ENCODE measurements around the gene ARFGAP3.

The ARFGAP3 gene

GRCh38 chr22:42883970-42884369 lies 26.9 kb upstream of the ARFGAP3 start:
- no peak for DNase-seq (ENCODE audit: low read depth)

GRCh38 chr22:42883121-42883520 lies 26.0 kb upstream of the ARFGAP3 start:
- DNase-seq (ENCODE audit: low read depth): no peak

GRCh38 chr22:42881982-42882656 lies 25.0 kb upstream of the ARFGAP3 start:
- no peak for DNase-seq (ENCODE audit: low read depth)

- no peak for DNase-seq (ENCODE audit: low read depth)
These were observed 24.2 kb upstream of the ARFGAP3 start for GRCh38 chr22:42881298-42881697.

GRCh38 chr22:42880815-42881214 lies 23.7 kb upstream of the ARFGAP3 start:
- DNase-seq (ENCODE audit: low read depth): no peak

GRCh38 chr22:42879371-42880021 lies 22.4 kb upstream of the ARFGAP3 start:
- no peak for DNase-seq (ENCODE audit: low read depth)

- DNase-seq (ENCODE audit: low read depth): no peak
These were observed 21.7 kb upstream of the ARFGAP3 start for GRCh38 chr22:42878561-42879305.

- no peak for DNase-seq (ENCODE audit: low read depth)
These were observed 20.7 kb upstream of the ARFGAP3 start for GRCh38 chr22:42877597-42878340.

GRCh38 chr22:42877158-42877557 lies 20.1 kb upstream of the ARFGAP3 start:
- DNase-seq (ENCODE audit: low read depth): no peak

- no peak for DNase-seq (ENCODE audit: low read depth)
These were observed 19.0 kb upstream of the ARFGAP3 start for GRCh38 chr22:42876041-42876440.

- no peak for DNase-seq (ENCODE audit: low read depth)
These were observed 16.9 kb upstream of the ARFGAP3 start for GRCh38 chr22:42874010-42874409.

- DNase-seq (ENCODE audit: low read depth): no peak
These were observed 16.3 kb upstream of the ARFGAP3 start for GRCh38 chr22:42873356-42873755.

- DNase-seq (ENCODE audit: low read depth): no peak
These were observed 15.7 kb upstream of the ARFGAP3 start for GRCh38 chr22:42872821-42873220.

- DNase-seq (ENCODE audit: low read depth): no peak
These were observed 14.3 kb upstream of the ARFGAP3 start for GRCh38 chr22:42871146-42872050.

- DNase-seq (ENCODE audit: low read depth): no peak
These were observed 12.9 kb upstream of the ARFGAP3 start for GRCh38 chr22:42869888-42870480.

- DNase-seq (ENCODE audit: low read depth): no peak
These were observed 12.4 kb upstream of the ARFGAP3 start for GRCh38 chr22:42869463-42869862.

- no peak for DNase-seq (ENCODE audit: low read depth)
These were observed 11.7 kb upstream of the ARFGAP3 start for GRCh38 chr22:42868751-42869251.

- no peak for DNase-seq (ENCODE audit: low read depth)
These were observed 9.0 kb upstream of the ARFGAP3 start for GRCh38 chr22:42866100-42866499.

GRCh38 chr22:42865536-42865935 lies 8.5 kb upstream of the ARFGAP3 start:
- no peak for DNase-seq (ENCODE audit: low read depth)

- DNase-seq (ENCODE audit: low read depth): no peak
These were observed 6.4 kb upstream of the ARFGAP3 start for GRCh38 chr22:42863349-42863961.

All from activated T-cell treated with anti-CD3 and anti-CD28 coated beads for 48 hours (primary cell).